ENCODE results near the gene USP36. TPM values are rescaled to one million over a fixed set of nuclear protein-coding genes. Genes with fewer than 3 reads are reported as not detected.
A peak's percentile ranks its signal among the peaks of the same experiment; 100 is the strongest.

Gene USP36
- total RNA-seq, 1 donor from 2014 or later = 71.2 TPM

DNA sequence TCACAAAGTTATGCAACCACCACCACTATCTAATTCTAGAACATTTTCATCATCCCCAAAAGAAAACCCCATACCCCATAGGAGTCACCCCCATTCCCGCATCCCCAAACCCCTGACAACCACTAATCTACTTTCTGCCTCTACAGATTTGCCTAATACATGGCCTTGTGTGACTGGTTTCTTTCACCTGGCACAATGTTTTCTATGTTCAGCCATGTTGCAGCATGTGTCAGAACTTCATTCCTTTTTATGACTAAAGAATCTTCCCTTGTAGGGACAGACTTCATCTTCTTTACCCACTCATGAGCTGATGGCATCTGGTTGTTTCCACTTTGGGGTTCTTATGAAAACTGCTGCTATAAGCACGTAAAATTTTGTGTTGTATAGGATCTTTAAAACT lies 93.1 kb downstream of the USP36 start:
- DNase-seq (ENCODE audit: extremely low spot score in 2 of 2) = no peak
- TF ChIP-seq POLR2A (IDR thresholded peaks at IDR 0.05) = no peak
- TF ChIP-seq, protein P1, sequence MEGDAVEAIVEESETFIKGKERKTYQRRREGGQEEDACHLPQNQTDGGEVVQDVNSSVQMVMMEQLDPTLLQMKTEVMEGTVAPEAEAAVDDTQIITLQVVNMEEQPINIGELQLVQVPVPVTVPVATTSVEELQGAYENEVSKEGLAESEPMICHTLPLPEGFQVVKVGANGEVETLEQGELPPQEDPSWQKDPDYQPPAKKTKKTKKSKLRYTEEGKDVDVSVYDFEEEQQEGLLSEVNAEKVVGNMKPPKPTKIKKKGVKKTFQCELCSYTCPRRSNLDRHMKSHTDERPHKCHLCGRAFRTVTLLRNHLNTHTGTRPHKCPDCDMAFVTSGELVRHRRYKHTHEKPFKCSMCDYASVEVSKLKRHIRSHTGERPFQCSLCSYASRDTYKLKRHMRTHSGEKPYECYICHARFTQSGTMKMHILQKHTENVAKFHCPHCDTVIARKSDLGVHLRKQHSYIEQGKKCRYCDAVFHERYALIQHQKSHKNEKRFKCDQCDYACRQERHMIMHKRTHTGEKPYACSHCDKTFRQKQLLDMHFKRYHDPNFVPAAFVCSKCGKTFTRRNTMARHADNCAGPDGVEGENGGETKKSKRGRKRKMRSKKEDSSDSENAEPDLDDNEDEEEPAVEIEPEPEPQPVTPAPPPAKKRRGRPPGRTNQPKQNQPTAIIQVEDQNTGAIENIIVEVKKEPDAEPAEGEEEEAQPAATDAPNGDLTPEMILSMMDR (IDR thresholded peaks at IDR 0.05) = no peak
- TF ChIP-seq POLR2AphosphoS5 (IDR thresholded peaks at IDR 0.05; ENCODE audit: insufficient read depth in 1 of 2, low read depth in 1 of 2) = no peak
- no peaks in the 10 kb centered on the region for H3K36me3 ChIP-seq
- H3K27ac ChIP-seq = peak overlapping the region; percentile 92
- H3K4me1 ChIP-seq = peaks cover 47% of the 10 kb centered on the region
- intact Hi-C loops (cut with DNase I) = no loop called here
- no peaks in the 10 kb centered on the region for H3K9me3 ChIP-seq
- no peaks in the 10 kb centered on the region for H3K27me3 ChIP-seq
- H3K4me3 ChIP-seq = no peak overlapping the region

DNA sequence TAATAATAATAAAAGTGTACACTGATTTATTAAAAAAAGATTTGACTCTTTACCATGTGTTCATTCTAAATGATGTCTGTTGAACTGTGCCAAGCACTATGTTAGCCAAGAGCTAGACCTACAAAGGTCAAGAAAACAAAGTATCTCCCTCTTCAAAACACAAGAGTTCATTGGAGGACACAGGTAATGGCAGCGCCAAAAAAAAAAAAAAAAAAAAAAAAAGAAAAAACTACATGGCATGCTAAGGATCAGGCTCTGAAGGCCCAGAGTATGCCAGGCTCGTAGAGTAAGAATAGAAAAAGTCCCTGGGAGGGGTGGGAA lies 93.7 kb downstream of the USP36 start:
- Histone ChIP-seq H3K27ac (peak overlapping the region; percentile 92), H3K4me3 (no peak overlapping the region), H3K9me3 (no peaks in the 10 kb centered on the region), H3K4me1 (peaks cover 51% of the 10 kb centered on the region), H3K36me3 (no peaks in the 10 kb centered on the region), H3K27me3 (no peaks in the 10 kb centered on the region)
- no peak for DNase-seq (ENCODE audit: extremely low spot score in 2 of 2)
- intact Hi-C loops (cut with DNase I) = no loop called here
- TF ChIP-seq POLR2A (IDR thresholded peaks at IDR 0.05) = no peak
- peak in 1 of 2 donors; percentile 6 for TF ChIP-seq POLR2AphosphoS5 (IDR thresholded peaks at IDR 0.05; ENCODE audit: insufficient read depth in 1 of 2, low read depth in 1 of 2)

DNA sequence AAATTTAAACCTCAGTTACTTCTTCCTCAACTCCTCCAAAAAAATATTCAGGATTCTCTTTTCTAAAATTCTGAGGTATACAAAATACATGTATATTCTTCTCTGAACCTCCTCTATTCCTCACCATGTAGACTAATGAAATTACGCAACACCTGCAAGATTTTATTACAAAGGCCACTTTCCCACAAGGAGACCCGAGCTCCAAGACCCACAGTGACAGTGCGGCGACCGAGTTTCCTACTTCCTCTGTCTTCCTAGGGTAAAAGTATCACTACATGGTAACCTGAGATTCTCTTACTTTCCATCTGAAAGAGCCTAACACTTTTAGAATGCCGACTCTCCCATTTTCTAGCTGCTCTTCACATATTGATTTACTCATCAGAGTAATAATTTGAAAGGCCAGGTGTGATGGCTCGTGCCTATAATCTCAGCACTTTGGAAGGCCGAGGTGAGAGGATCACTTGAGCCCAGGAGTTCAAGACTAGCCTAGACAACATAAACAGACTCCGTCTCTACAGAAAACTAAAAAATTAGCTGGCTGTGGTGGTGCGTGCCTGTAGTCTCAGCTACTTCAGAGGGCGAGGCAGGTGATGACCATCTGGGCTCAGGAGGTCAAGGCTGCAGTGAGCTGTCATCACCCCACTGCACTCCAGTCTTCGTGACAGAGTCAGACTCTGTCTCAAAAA lies 94.2 kb downstream of the USP36 start:
- TF ChIP-seq, protein P1 (IDR thresholded peaks at IDR 0.05) = no peak
- TF ChIP-seq POLR2A (IDR thresholded peaks at IDR 0.05) (no peak), POLR2AphosphoS5 (IDR thresholded peaks at IDR 0.05; ENCODE audit: insufficient read depth in 1 of 2, low read depth in 1 of 2) (no peak)
- no peak for DNase-seq (ENCODE audit: extremely low spot score in 2 of 2)
- intact Hi-C loops (cut with DNase I) = no loop called here
- H3K27ac ChIP-seq = peak overlapping the region; percentile 92
- no peaks in the 10 kb centered on the region for H3K36me3 ChIP-seq
- H3K27me3 ChIP-seq = no peaks in the 10 kb centered on the region
- no peak overlapping the region for H3K4me3 ChIP-seq
- no peaks in the 10 kb centered on the region for H3K9me3 ChIP-seq
- H3K4me1 ChIP-seq = peaks cover 55% of the 10 kb centered on the region

Other genes with a start within 250 kb of the USP36 start
- gene CYTH1, start 58.5 kb downstream of the USP36 start, total RNA-seq = 62.9 TPM
- 7.9 TPM for gene CEP295NL, start 62.4 kb upstream of the USP36 start, total RNA-seq
- 181 TPM for gene TIMP2, start 84.6 kb upstream of the USP36 start, total RNA-seq
- gene LGALS3BP, start 139.1 kb upstream of the USP36 start, total RNA-seq = 488 TPM
- 23.1 TPM for gene CANT1, start 168.9 kb upstream of the USP36 start, total RNA-seq
- gene C1QTNF1, start 183.4 kb upstream of the USP36 start, total RNA-seq = 30.7 TPM
- gene ENGASE, start 234.0 kb upstream of the USP36 start, total RNA-seq = 13.8 TPM

Measured in vagina (tissue), 2 donors.